ENCODE measurements around the gene WDR27.

DNA sequence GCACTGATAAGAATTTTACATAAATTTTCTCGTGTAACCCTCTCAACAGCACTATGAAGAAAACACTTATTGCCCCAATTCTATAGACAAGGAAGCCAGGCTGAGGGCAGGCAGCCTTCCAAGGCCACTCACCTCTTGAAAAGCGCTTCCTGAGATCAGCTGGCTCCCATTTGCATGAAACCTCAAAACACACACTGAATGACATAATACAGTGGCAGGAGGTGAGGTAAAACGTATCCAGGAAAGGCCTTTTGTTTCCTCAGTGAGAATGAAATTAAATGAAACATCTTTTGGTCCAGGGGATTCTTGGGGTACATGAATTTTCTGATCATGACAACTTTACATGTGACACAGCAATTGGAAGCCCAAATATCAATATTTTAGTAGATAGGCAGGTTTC, 112.5 kb downstream of the WDR27 start:
- no peak for TF ChIP-seq CTCF (IDR thresholded peaks at IDR 0.05)
- TF ChIP-seq POLR2A (IDR thresholded peaks at IDR 0.05): no peak

All from prostate gland (tissue), 2 donors.